K562 (cell line): ENCODE measurements around the gene NEUROG1. TPM values are rescaled to one million over a fixed set of nuclear protein-coding genes. Genes with fewer than 3 reads are reported as not detected.

Experiments
- ATAC-seq: fragments of 200-7000 bp; cut with Tn5 transposase; 3 replicates; pipeline ENCODE4 v1.9.1; 2020; ENCODE audit warnings: moderate library complexity
- BruUV-seq: library from RNA; stranded (reverse); fragments of 400-500 nt; replicated peaks from 2 replicates; lab custom pipeline; 2021; lab: Mats Ljungman, UMichigan
- CTCF ChIA-PET: fragments of 300-600 bp; formaldehyde crosslinking; extraction: SDS; loops from one replicate; lab custom pipeline; 2021; ENCODE audit warnings: low intra/inter-chr PET ratio; lab: Yijun Ruan, JAX
- POLR2A ChIA-PET: fragments of 300-600, 350-650 bp; sonication (Branson Sonifier 250); formaldehyde crosslinking; extraction: SDS; loops from one replicate; lab custom pipeline; 2021; ENCODE audit warnings: antibody characterized with exemption, inconsistent platforms; lab: Yijun Ruan, JAX
- DNase-seq, 4 experiments: peaks; one replicate each; pipeline versions ENCODE4 v3.0.0 to v3.0.0-alpha.2; 2011 to 2018; ENCODE audit warnings: low spot score in 3 of 4, mixed read lengths in 3 of 4; ENCODE audit errors: extremely low read depth in 1 of 4
- FAIRE-seq: peaks from 2 replicates; lab custom pipeline; 2011; peaks lifted over from hg19 to GRCh38; lab: Jason Lieb, UNC
- H2AFZ ChIP-seq: 2 replicates; pipeline ENCODE4 v1.6.0; 2011; ENCODE audit warnings: low read depth, low read length, control low read depth, inconsistent platforms
- H3K27ac ChIP-seq: fragments of 200-600 bp; 3 replicates; pipeline ENCODE4 v1.8.0; 2011; ENCODE audit warnings: low read depth, mild to moderate bottlenecking, control low read depth, inconsistent platforms, low read length, moderate library complexity, mixed read lengths; ENCODE audit errors: extremely low read depth
- H3K27me3 ChIP-seq, 2 experiments: fragments of 300-600 bp in 1 of 2; 2 replicates in 1 of 2; 3 replicates in 1 of 2; pipeline versions ENCODE4 v1.6.0 to v1.8.0; 2011; ENCODE audit warnings: inconsistent platforms in 2 of 2, low read length in 2 of 2, mild to moderate bottlenecking in 1 of 2, mixed read lengths in 1 of 2, moderate library complexity in 1 of 2; ENCODE audit not compliant: control insufficient read depth in 2 of 2, insufficient read depth in 2 of 2
- H3K36me3 ChIP-seq: fragments of 300-600 bp; 3 replicates; pipeline ENCODE4 v1.8.0; 2011; ENCODE audit warnings: mild to moderate bottlenecking, low read length, inconsistent platforms; ENCODE audit not compliant: control insufficient read depth, insufficient read depth
- H3K4me1 ChIP-seq, 2 experiments: fragments of 200-600 bp in 1 of 2; replicated peaks in 1 of 2; 2 replicates in 1 of 2; 3 replicates in 1 of 2; pipeline versions ENCODE4 v1.5.1 to v1.8.0; 2011; ENCODE audit warnings: inconsistent platforms in 2 of 2, low read length in 2 of 2, mild to moderate bottlenecking in 1 of 2, mixed read lengths in 1 of 2, moderate library complexity in 1 of 2; ENCODE audit not compliant: control insufficient read depth in 2 of 2, insufficient read depth in 2 of 2
- H3K4me2 ChIP-seq: 2 replicates; pipeline ENCODE4 v1.6.1; 2011; ENCODE audit warnings: low read length, control low read depth, inconsistent platforms, mixed read lengths; ENCODE audit not compliant: insufficient read depth
- H3K4me3 ChIP-seq: fragments of 200-600 bp; sonication (generic), shearing (Covaris generic); 2 replicates; pipeline ENCODE4 v1.5.1; 2016; ENCODE audit warnings: control low read depth, inconsistent platforms
- H3K79me2 ChIP-seq: fragments of 200-600 bp; 3 replicates; pipeline ENCODE4 v1.8.0; 2011; ENCODE audit warnings: low read length, inconsistent platforms; ENCODE audit not compliant: control insufficient read depth, insufficient read depth
- H3K9ac ChIP-seq, 2 experiments: 2 replicates each; pipeline versions ENCODE4 v1.6.0 to v1.6.1; 2011; ENCODE audit warnings: low read depth in 2 of 2, low read length in 2 of 2, control low read depth in 1 of 2, inconsistent platforms in 1 of 2, mild to moderate bottlenecking in 1 of 2, mixed read lengths in 1 of 2; ENCODE audit not compliant: insufficient read depth in 1 of 2
- H3K9me1 ChIP-seq: one replicate; pipeline ENCODE4 v1.6.0; 2011; ENCODE audit warnings: inconsistent platforms, mild to moderate bottlenecking, low read length, moderate library complexity; ENCODE audit not compliant: control insufficient read depth, insufficient read depth
- H3K9me3 ChIP-seq: replicated peaks from 2 replicates; pipeline ENCODE4 v1.5.1; 2011; ENCODE audit warnings: low read depth, low read length, inconsistent platforms; ENCODE audit not compliant: control insufficient read depth, insufficient read depth
- H4K20me1 ChIP-seq: replicated peaks from 2 replicates; pipeline ENCODE4 v1.6.1; 2011; ENCODE audit warnings: low read length, inconsistent platforms, mixed read lengths; ENCODE audit not compliant: control insufficient read depth, insufficient read depth
- C11orf30 ChIP-seq: fragments of 450-650 bp; IDR thresholded peaks from 2 replicates; pipeline ENCODE4 v1.6.1; 2016; ENCODE audit warnings: low read depth, mild to moderate bottlenecking
- CTCF ChIP-seq, 3 experiments: IDR thresholded peaks in 2 of 3; conservative IDR thresholded peaks in 1 of 3; 2 replicates each; pipeline ENCODE4 v1.5.1; 2011 to 2012; ENCODE audit warnings: low read length in 3 of 3, mild to moderate bottlenecking in 3 of 3, control low read depth in 2 of 3, improper control_type of control experiment in 1 of 3, inconsistent platforms in 1 of 3, low read depth in 1 of 3, mixed read lengths in 1 of 3, moderate library complexity in 1 of 3; ENCODE audit not compliant: insufficient read depth in 2 of 3
- HINFP ChIP-seq: fragments of 450-650 bp; conservative IDR thresholded peaks from 2 replicates; pipeline ENCODE4 v1.6.1; 2016; ENCODE audit warnings: missing genetic modification characterization, low read depth, mild to moderate bottlenecking, control low read depth, missing compliant biosample characterization
- KHSRP ChIP-seq: fragments of 450-650 bp; IDR thresholded peaks from 2 replicates; pipeline ENCODE4 v1.6.1; 2017
- L3MBTL2 ChIP-seq: fragments of 450-650 bp; IDR thresholded peaks from 2 replicates; pipeline ENCODE4 v1.6.1; 2016; ENCODE audit warnings: mild to moderate bottlenecking, moderate library complexity
- MAFG ChIP-seq: fragments of 450-650 bp; conservative IDR thresholded peaks from 2 replicates; pipeline ENCODE4 v1.6.1; 2016; ENCODE audit warnings: missing genetic modification characterization, missing compliant biosample characterization
- MEIS2 ChIP-seq: fragments of 450-650 bp; IDR thresholded peaks from 2 replicates; pipeline ENCODE4 v1.6.1; 2014; ENCODE audit warnings: mild to moderate bottlenecking; ENCODE audit not compliant: partially characterized antibody
- NFE2 ChIP-seq: IDR thresholded peaks from 2 replicates; pipeline ENCODE4 v1.6.1; 2014; ENCODE audit warnings: antibody characterized with exemption, low read depth
- NRF1 ChIP-seq, 2 experiments: fragments of 450-650 bp; IDR thresholded peaks in 1 of 2; conservative IDR thresholded peaks in 1 of 2; 2 replicates each; pipeline ENCODE4 v1.6.1; 2014; ENCODE audit warnings: mild to moderate bottlenecking in 2 of 2
- PKNOX1 ChIP-seq: fragments of 450-650 bp; IDR thresholded peaks from 2 replicates; pipeline ENCODE4 v1.6.1; 2016
- RBBP5 ChIP-seq: fragments of 200-600 bp; sonication (generic); IDR thresholded peaks from 2 replicates; pipeline ENCODE4 v1.6.1; 2012; ENCODE audit warnings: borderline replicate concordance, mild to moderate bottlenecking, low read length, control low read depth, inconsistent platforms; ENCODE audit not compliant: insufficient read depth, poor library complexity, severe bottlenecking
- SNRNP70 ChIP-seq: fragments of 200-400 bp; formaldehyde crosslinking; optimal IDR thresholded peaks from 2 replicates; pipeline ENCODE3; 2017; ENCODE audit warnings: low read depth, low read length
- TAF1 ChIP-seq: IDR thresholded peaks from 2 replicates; pipeline ENCODE4 v1.6.1; 2011; ENCODE audit warnings: mild to moderate bottlenecking, low read length, moderate library complexity; ENCODE audit not compliant: insufficient read depth, control insufficient read depth, severe bottlenecking; ENCODE audit errors: extremely low read depth
- THRAP3 ChIP-seq: fragments of 450-650 bp; IDR thresholded peaks from 2 replicates; pipeline ENCODE4 v1.6.1; 2016; ENCODE audit warnings: mild to moderate bottlenecking, inconsistent platforms, borderline replicate concordance
- ZNF384 ChIP-seq: IDR thresholded peaks from 2 replicates; pipeline ENCODE4 v1.6.1; 2012; ENCODE audit warnings: low read depth, low read length, improper control_type of control experiment
- WGBS: fragments of 100-300 bp; shearing (Covaris generic); methylation state at CpG from one replicate; pipeline ENCODE4 v1.1.6; 2016; ENCODE audit warnings: low coverage, mixed read lengths; ENCODE audit not compliant: insufficient coverage; ENCODE audit errors: missing lambda C conversion rate; 5-methylcytosine and 5-hydroxymethylcytosine counted together
- in situ Hi-C: fragments of 300-500 bp; cut with MboI; formaldehyde crosslinking; loops from 4 replicates; pipeline ENCODE4 v1.15.0; 2018; ENCODE audit warnings: inconsistent platforms, mixed read lengths
- intact Hi-C: fragments of 100-400 bp; cut with micrococcal nuclease; formaldehyde crosslinking; loops from 2 replicates; pipeline ENCODE4 v1.14.2; 2022
- polyA plus RNA-seq, 8 experiments: library from polyadenylated mRNA; depleted of rRNA in 4 of 8; stranded (reverse) in 5 of 8; unstranded in 3 of 8; fragments of >200 nt; fragmentation: Nextera tagmentation in 2 of 8; fragmentation: Illumina TruSeq in 1 of 8; extraction: Ambion mirVana in 2 of 8; extraction: Trizol in 1 of 8; gene quantifications; 2 replicates each; pipeline versions ENCODE4 v1.2.1 to v1.2.3, GENCODE V29; 2011 to 2014; ENCODE audit warnings: inconsistent platforms in 1 of 8, missing spikeins in 1 of 8
- total RNA-seq, 7 experiments: library from RNA; depleted of rRNA in 6 of 7; stranded (reverse); fragments of >200 nt in 6 of 7; fragmentation: Illumina TruSeq in 2 of 7; extraction: Trizol in 2 of 7; gene quantifications; 2 replicates each; pipeline versions ENCODE4 v1.2.1 to v1.2.3, GENCODE V29; 2011 to 2021; ENCODE audit warnings: low replicate concordance in 1 of 7

NEUROG1 gene
- total and polyA plus RNA-seq, 9 of the 15 experiments (the other 6 are each of a cell fraction or from before 2014, with no cell fraction given) = not detected

GRCh38 chr5:135566422-135567400 lies 30.9 kb upstream of the NEUROG1 start:
- intact Hi-C loops = loop anchor here (5.0 kb wide), 1 partner anchor 161 kb away; no protein-coding TSS in a partner anchor
- no TSS peak for BruUV-seq
- Histone ChIP-seq H3K27ac (no peak overlapping the region), H3K36me3 (no peaks in the 10 kb centered on the region), H3K4me2 (peak overlapping the region; percentile 54), H3K9me3 (no peaks in the 10 kb centered on the region), H3K79me2 (no peaks in the 10 kb centered on the region), H3K9me1 (no peaks in the 10 kb centered on the region), H3K27me3 (peaks cover under 1 to 6% of the 10 kb centered on the region in 2 experiments; a peak in 3 of 5 replicates), H2AFZ (peak overlapping the region; percentile 91), H4K20me1 (0 out of 2 replicates have a peak, but pooled peaks cover 3% of the 10 kb centered on the region), H3K9ac (no peak overlapping the region), H3K4me3 (no peak overlapping the region), H3K4me1 (peaks cover 7 to 8% of the 10 kb centered on the region in 2 experiments)
- in situ Hi-C loops = no loop called here
- ChIA-PET POLR2A (interaction anchor here (0.6 to 2.3 kb wide), 6 partner anchors 10 to 1699 kb away, joined by 3 to 10 read pairs (median 5); no protein-coding TSS in a partner anchor), CTCF (interaction anchor here (0.6 to 2.2 kb wide), 5 partner anchors 101 to 266 kb away, joined by 3 to 12 read pairs (median 4); no protein-coding TSS in a partner anchor)
- WGBS = 32% methylated on average over 16 of the region's 16 CpGs
- ATAC-seq = peak; percentile 59
- TF ChIP-seq C11orf30 (peak; percentile 41; the same call in 1 of the 2 replicates), PKNOX1 (no peak), THRAP3 (no peak), KHSRP (no peak), MAFG (tag) (peak; percentile 80), TAF1 (no peak), RBBP5 (no peak), ZNF384 (peak; percentile 82), NFE2 (peak; percentile 34), SNRNP70 (no peak), L3MBTL2 (peak; percentile 34; the same call in 1 of the 2 replicates), NRF1 (conservative IDR thresholded peaks at IDR 0.05 in 1 of 2, IDR thresholded peaks at IDR 0.05 in 1 of 2) (peak; percentile 23 to 29; a peak in 1 of 4 replicates), MEIS2 (peak; percentile 36), HINFP (0 out of 2 replicates have a peak, but pooled peaks have one; percentile 2), CTCF (IDR thresholded peaks at IDR 0.05 in 2 of 3, conservative IDR thresholded peaks at IDR 0.05 in 1 of 3; ENCODE audit: insufficient read depth in 2 of 3, low read depth in 1 of 3, low read length in 3 of 3) (peak in 1 of 3 experiments; percentile 18; a peak in 1 of 6 replicates)
- no peak for FAIRE-seq
- DNase-seq = peak; percentile 20 to 34 (median 26)
